ENCODE results near the gene ZNF569. TPM values are rescaled to one million over a fixed set of nuclear protein-coding genes. Genes with fewer than 3 reads are reported as not detected.

The ZNF569 gene
- total and polyA plus RNA-seq, 2 of the 13 experiments (the other 11 are each of a cell fraction or from before 2014, with no cell fraction given) = 1.4 to 5.7 TPM

DNA sequence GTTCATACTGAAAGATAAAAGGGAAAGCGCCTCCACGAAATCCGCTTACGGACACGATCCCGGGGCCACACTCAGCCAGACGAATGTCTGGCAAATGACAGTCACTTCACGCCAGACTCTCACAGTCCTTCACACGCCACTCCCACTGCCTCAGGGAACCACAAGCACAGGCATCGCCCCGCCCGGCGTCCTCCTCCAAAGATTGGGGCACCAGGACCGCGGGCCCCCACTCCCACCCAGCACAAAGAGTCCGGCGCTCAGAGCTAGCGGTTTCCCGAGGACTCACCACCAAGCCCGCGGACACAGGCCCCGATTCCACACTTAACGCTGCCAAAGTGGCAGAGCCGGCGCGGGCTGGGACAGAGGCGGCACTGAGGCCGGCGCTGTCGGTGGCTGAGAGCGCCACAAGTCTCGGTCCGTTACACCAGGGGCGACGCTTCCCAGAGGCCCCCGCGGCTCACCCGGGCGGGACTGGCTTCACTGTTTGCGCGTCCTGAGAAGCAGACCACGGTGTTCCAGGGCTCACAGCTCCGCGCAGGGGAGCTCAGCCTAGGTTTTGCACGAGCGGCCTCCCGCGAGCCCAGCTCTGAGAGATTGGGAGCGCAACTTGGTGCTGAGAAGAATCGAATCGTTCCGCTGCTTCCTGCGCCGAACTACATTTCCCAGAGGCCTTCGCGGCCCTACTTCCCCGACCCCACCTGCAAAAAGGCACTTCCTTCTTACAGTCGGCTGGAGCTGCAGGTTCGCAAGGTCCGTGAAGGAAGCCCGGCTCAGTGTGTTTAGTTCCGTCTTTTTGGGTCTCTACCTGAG, at the start of gene ZNF569 (continued):
- TF ChIP-seq, protein P1, sequence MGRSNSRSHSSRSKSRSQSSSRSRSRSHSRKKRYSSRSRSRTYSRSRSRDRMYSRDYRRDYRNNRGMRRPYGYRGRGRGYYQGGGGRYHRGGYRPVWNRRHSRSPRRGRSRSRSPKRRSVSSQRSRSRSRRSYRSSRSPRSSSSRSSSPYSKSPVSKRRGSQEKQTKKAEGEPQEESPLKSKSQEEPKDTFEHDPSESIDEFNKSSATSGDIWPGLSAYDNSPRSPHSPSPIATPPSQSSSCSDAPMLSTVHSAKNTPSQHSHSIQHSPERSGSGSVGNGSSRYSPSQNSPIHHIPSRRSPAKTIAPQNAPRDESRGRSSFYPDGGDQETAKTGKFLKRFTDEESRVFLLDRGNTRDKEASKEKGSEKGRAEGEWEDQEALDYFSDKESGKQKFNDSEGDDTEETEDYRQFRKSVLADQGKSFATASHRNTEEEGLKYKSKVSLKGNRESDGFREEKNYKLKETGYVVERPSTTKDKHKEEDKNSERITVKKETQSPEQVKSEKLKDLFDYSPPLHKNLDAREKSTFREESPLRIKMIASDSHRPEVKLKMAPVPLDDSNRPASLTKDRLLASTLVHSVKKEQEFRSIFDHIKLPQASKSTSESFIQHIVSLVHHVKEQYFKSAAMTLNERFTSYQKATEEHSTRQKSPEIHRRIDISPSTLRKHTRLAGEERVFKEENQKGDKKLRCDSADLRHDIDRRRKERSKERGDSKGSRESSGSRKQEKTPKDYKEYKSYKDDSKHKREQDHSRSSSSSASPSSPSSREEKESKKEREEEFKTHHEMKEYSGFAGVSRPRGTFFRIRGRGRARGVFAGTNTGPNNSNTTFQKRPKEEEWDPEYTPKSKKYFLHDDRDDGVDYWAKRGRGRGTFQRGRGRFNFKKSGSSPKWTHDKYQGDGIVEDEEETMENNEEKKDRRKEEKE (IDR thresholded peaks at IDR 0.05) = no peak
- TF ChIP-seq ZNF468 (CRISPR knock-in tag; IDR thresholded peaks at IDR 0.05) = no peak
- no peak for TF ChIP-seq NFE2L2 (IDR thresholded peaks at IDR 0.05; ENCODE audit: low read length)
- TF ChIP-seq SMARCC2 (IDR thresholded peaks at IDR 0.05) = no peak
- 0 out of 2 replicates have a peak, but pooled peaks have one; percentile 34 for TF ChIP-seq EED (CRISPR knock-in tag; IDR thresholded peaks at IDR 0.05)
- 0 out of 2 replicates have a peak, but pooled peaks have one; percentile 26 for TF ChIP-seq ZNF121 (CRISPR knock-in tag; IDR thresholded peaks at IDR 0.05)
- no peak for TF ChIP-seq ZFYVE20 (CRISPR knock-in tag; IDR thresholded peaks at IDR 0.05; ENCODE audit: borderline replicate concordance, low read depth)
- no peak for TF ChIP-seq ZNF367 (CRISPR knock-in tag; IDR thresholded peaks at IDR 0.05; ENCODE audit: borderline replicate concordance)
- peak; percentile 58; the same call in 1 of the 2 replicates for TF ChIP-seq MIER3 (CRISPR knock-in tag; IDR thresholded peaks at IDR 0.05; ENCODE audit: borderline replicate concordance)
- TF ChIP-seq, protein P2, sequence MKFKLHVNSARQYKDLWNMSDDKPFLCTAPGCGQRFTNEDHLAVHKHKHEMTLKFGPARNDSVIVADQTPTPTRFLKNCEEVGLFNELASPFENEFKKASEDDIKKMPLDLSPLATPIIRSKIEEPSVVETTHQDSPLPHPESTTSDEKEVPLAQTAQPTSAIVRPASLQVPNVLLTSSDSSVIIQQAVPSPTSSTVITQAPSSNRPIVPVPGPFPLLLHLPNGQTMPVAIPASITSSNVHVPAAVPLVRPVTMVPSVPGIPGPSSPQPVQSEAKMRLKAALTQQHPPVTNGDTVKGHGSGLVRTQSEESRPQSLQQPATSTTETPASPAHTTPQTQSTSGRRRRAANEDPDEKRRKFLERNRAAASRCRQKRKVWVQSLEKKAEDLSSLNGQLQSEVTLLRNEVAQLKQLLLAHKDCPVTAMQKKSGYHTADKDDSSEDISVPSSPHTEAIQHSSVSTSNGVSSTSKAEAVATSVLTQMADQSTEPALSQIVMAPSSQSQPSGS (CRISPR knock-in tag; IDR thresholded peaks at IDR 0.05) = peak; percentile 81
- TF ChIP-seq THYN1 (CRISPR knock-in tag; IDR thresholded peaks at IDR 0.05; ENCODE audit: borderline replicate concordance, low read depth) = no peak
- no peak for TF ChIP-seq ZNF761 (CRISPR knock-in tag; conservative IDR thresholded peaks at IDR 0.05)
- TF ChIP-seq FOXA3 (CRISPR knock-in tag; IDR thresholded peaks at IDR 0.05) = peak; percentile 51
- peak; percentile 79; the same call in 1 of the 2 replicates for TF ChIP-seq ZSCAN21 (CRISPR knock-in tag; IDR thresholded peaks at IDR 0.05; ENCODE audit: borderline replicate concordance)
- no peak; the same call in 1 of the 2 replicates for TF ChIP-seq ZBTB42 (CRISPR knock-in tag; IDR thresholded peaks at IDR 0.05)
- peak; percentile 83; the same call in 1 of the 2 replicates for TF ChIP-seq RFXAP (CRISPR knock-in tag; IDR thresholded peaks at IDR 0.05; ENCODE audit: borderline replicate concordance)
- peak; percentile 46; the same call in 1 of the 2 replicates for TF ChIP-seq MED1 (CRISPR knock-in tag; IDR thresholded peaks at IDR 0.05)
- TF ChIP-seq, protein P3, sequence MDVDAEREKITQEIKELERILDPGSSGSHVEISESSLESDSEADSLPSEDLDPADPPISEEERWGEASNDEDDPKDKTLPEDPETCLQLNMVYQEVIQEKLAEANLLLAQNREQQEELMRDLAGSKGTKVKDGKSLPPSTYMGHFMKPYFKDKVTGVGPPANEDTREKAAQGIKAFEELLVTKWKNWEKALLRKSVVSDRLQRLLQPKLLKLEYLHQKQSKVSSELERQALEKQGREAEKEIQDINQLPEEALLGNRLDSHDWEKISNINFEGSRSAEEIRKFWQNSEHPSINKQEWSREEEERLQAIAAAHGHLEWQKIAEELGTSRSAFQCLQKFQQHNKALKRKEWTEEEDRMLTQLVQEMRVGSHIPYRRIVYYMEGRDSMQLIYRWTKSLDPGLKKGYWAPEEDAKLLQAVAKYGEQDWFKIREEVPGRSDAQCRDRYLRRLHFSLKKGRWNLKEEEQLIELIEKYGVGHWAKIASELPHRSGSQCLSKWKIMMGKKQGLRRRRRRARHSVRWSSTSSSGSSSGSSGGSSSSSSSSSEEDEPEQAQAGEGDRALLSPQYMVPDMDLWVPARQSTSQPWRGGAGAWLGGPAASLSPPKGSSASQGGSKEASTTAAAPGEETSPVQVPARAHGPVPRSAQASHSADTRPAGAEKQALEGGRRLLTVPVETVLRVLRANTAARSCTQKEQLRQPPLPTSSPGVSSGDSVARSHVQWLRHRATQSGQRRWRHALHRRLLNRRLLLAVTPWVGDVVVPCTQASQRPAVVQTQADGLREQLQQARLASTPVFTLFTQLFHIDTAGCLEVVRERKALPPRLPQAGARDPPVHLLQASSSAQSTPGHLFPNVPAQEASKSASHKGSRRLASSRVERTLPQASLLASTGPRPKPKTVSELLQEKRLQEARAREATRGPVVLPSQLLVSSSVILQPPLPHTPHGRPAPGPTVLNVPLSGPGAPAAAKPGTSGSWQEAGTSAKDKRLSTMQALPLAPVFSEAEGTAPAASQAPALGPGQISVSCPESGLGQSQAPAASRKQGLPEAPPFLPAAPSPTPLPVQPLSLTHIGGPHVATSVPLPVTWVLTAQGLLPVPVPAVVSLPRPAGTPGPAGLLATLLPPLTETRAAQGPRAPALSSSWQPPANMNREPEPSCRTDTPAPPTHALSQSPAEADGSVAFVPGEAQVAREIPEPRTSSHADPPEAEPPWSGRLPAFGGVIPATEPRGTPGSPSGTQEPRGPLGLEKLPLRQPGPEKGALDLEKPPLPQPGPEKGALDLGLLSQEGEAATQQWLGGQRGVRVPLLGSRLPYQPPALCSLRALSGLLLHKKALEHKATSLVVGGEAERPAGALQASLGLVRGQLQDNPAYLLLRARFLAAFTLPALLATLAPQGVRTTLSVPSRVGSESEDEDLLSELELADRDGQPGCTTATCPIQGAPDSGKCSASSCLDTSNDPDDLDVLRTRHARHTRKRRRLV (CRISPR knock-in tag; IDR thresholded peaks at IDR 0.05) = peak; percentile 92
- no peak; the same call in 1 of the 2 replicates for TF ChIP-seq ZC3H13 (CRISPR knock-in tag; IDR thresholded peaks at IDR 0.05)
- 0 out of 2 replicates have a peak, but pooled peaks have one; percentile 32 for TF ChIP-seq SMAD1 (CRISPR knock-in tag; IDR thresholded peaks at IDR 0.05; ENCODE audit: borderline replicate concordance, low read depth)

Measured in HepG2 (cell line).